GM21619 (cell line): ENCODE data around the gene IMMP2L.
"Not testable (repeated sequence)": the region's sequence is repeated elsewhere in the genome, so short reads cannot be mapped to it uniquely, and the experiment has no call there.

Experiments used
- ATAC-seq: cut with Tn5 transposase; IDR thresholded peaks from one replicate; pipeline ENCODE4 v1.9.1; 2021; ENCODE audit not compliant: unreplicated experiment

The IMMP2L gene

DNA sequence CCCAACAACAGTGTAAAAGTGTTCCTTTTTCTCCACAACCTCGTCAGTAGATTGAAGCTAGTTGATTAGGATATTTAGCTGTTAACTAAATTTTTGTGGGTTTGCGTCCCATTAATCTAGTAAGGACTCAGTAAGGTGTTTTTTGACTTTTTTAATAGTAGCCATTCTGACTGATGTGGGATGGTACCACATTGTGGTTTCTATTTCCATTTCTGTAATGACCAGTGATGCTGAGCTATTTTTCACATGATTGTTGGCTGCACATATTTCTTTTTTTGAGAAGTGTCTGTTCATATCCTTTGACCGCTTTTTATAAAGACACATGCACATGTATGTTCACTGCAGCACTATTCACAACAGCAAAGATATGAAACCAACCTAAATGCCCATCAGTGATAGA, 476.9 kb downstream of the IMMP2L start:
- ATAC-seq, result no peak

- ATAC-seq, result peak; percentile 97
These were observed 478.9 kb downstream of the IMMP2L start for GRCh38 chr7:111083413-111083812.

GRCh38 chr7:111082351-111082750, 479.9 kb downstream of the IMMP2L start:
- ATAC-seq, result no peak

DNA sequence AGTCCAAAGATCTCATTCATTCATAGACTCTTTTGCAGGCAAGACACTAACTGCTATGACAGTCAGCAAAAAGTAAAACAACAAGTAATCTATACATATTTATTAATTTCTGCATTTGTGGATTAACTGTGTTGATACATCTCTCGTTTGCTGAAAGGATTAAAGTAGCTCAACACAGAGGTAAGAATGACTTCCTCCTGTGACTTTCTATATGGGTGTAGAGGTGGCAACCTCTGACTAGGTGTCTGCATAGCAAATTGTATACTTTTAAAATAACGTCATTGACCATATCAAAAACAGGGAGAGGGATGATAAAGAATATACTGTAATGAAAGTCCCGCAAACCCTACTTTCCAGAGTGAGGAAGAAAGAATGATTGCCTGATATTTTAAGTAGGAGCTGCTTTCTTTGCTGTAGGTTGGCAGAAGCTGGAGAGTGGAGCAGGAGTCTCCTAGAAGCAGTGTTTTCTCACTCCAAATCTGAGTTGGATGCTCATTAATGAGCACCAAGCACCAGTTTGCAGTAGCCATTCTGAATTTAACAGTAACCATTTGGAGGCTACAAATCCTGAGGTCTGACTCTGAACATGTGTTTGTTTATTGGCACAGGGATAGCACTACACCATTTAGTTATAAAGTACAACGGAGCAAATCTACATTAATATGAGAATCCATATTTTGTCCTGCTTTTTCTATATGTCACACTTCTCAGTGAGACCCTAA, 480.6 kb downstream of the IMMP2L start:
- ATAC-seq, result no peak

- peak; percentile 25 for ATAC-seq
These were observed 481.7 kb downstream of the IMMP2L start for GRCh38 chr7:111080495-111081105.

- ATAC-seq, result no peak
These were observed 485.3 kb downstream of the IMMP2L start for GRCh38 chr7:111077001-111077400.

- no peak for ATAC-seq
These were observed 486.1 kb downstream of the IMMP2L start for GRCh38 chr7:111076205-111076604.

DNA sequence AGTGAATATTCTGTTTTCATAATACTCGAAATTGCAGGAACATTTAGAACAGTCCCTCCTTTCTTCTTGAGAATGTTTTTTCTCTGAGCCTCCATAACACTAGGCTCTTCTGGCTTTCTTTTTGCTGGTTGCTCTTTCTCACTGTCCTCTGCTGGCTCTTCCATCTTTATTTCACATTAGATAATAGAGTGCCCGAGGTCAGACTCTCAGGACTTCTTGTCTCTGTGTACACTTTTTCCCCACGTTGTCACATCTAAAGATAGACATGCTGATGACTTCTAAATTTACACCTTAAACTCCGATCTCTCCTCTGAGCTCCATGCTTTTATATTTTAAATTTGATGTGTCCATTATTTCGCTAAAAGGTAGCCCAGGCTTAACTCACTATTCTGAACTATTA, 486.8 kb downstream of the IMMP2L start:
- no peak for ATAC-seq

DNA sequence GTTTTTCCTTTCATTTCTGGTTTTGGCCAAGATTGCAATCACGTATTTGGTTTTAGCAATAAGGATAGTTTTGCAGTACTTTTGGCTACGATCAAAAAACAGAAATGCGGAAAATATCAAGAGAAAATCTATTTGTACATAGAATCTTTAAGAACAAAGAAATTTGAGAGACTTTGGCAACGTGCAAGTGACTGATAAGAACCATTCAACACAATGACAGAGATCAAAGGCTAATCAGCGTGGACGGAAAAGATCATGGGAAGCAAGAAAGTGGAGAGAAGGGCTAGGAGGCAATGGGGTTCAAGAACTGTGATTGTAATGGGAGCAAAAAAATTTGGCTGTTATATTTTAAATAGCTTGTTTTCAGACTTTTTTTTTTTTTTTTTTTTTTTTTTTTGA, 487.5 kb downstream of the IMMP2L start:
- no peak for ATAC-seq

GRCh38 chr7:111074071-111074747, 488.1 kb downstream of the IMMP2L start:
- peak; percentile 40 for ATAC-seq

DNA sequence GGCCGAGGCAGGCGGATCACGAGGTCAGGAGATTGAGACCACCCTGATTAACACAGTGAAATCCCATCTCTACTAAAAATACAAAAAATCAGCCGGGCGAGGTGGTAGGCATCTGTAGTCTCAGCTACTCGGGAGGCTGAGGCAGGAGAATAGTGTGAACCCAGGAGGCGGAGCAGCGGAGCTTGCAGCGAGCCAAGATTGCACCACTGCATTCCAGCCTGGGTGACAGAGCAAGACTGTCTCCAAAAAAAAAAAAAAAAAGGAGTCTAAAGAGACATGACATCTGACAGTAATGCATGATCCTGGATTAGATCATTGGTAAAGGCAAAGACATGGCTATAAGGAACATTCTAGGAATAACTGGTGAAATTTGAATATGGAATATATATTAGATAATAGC, 489.6 kb downstream of the IMMP2L start:
- not testable (repeated sequence) for ATAC-seq

GRCh38 chr7:111071556-111071955, 490.7 kb downstream of the IMMP2L start:
- no peak for ATAC-seq

GRCh38 chr7:111068618-111069017, 493.7 kb downstream of the IMMP2L start:
- no peak for ATAC-seq

DNA sequence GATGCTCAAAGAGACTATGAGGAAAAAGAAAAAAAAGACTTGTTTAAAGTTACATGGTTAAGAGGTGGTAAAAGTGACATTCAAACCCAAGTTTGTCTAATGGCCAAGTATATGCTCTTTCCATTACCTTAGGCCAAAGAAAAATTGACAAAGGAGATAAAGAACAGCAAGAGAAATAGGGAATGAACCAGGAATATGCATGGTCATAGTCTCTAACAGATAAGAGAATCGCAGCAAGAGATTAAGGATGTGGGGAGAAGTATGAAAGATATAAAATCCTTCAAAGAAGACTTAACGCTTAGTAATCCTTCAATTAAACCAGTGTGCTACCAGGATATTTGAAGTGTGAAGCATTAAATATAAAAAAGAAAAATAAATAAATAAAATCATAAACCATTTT, 494.6 kb downstream of the IMMP2L start:
- no peak for ATAC-seq

DNA sequence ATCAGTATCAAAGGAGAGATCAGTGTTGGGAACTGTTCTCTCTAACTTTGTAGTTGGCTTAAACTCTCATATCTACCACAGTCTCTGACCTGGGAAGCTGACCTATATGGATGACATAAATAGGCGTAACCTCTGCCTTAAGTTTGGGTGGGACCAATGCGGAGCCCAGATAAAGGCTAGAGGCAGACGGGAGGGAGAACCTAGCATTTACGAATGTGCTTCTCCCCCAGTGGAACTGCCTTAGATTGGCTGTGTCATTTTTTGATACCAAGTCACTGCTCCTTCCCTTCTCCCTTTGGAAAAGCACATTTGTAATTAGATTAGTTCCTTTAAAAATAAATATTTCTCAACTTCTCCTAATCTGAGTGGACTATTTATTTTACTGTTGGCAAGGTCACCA, 495.0 kb downstream of the IMMP2L start:
- no peak for ATAC-seq

GRCh38 chr7:111063166-111063565, 499.1 kb downstream of the IMMP2L start:
- no peak for ATAC-seq

- ATAC-seq, result no peak
These were observed 502.5 kb downstream of the IMMP2L start for GRCh38 chr7:111059833-111060232.

- ATAC-seq, result no peak
These were observed 505.2 kb downstream of the IMMP2L start for GRCh38 chr7:111057066-111057465.

GRCh38 chr7:111056371-111056770, 505.9 kb downstream of the IMMP2L start:
- ATAC-seq, result no peak

DNA sequence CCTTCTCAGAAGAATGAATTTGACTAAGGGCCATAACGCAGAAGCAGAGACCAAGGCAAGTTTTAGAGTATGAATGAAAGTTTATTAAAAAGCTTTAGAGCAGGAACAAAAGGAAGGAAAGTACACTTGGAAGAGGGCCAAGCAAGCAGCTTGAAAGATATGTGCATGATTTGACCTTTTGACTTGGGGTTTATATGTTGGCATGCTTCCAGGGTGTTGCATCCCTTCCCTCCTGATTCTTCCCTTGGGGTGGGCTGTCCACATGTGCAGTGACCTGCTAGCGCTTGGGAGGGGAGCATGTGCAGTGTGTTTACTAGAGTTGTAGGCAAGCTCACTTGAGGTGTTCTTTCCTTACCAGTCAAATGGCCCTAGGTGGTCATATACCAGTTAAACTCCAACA, 509.3 kb downstream of the IMMP2L start:
- ATAC-seq, result no peak

DNA sequence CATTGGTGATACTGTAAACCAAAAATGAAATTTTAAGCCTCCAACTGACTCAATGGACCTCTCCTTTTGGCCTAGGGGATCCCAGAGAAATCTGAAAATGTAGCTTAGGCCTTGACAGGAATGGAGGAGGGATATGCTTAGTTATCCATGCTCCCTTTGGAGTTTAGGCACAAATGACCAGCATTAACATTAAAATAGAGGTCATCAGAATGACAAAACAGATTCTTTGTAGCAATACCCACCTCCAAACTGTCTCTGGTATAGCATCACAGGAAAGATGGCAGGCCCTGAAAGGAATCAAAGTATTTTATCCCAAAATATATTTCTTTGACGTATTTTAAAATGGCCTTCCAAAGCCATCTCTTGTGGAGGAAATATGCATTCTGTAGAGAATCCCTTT, 510.5 kb downstream of the IMMP2L start:
- no peak for ATAC-seq

DNA sequence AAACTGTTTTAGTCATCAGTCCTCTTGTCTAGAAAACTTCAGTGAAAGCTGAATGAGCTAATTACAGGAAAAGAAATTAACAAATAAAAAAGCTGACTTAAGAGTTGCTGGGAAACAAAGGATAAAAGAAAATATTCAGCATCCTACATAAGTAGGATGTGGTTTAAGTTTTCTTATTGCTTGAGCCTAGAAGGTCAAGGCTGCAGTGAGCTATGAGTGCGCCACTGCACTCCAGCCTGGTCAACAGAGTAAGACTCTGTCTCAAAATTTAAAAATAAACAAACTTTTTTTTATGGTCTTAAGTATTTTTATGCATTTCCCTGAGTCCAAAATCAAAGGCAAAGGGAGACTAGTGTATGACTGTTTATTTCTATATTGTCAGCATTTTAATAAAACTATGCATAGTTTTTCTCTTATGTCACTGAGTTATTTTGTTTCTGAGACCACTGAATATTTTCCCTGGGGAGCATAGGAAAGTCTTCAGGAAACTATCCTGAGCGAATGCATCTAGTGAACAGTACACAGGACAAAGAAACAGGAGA, 511.3 kb downstream of the IMMP2L start:
- ATAC-seq, result no peak
